HG02852 (cell line): Measurements from ENCODE around the gene OGT.
"Not testable (repeated sequence)": the region's sequence is repeated elsewhere in the genome, so short reads cannot be mapped to it uniquely, and the experiment has no call there.

ENCODE experiments used
- ATAC-seq: cut with Tn5 transposase; IDR thresholded peaks from one replicate; pipeline ENCODE4 v1.9.1; 2021; ENCODE audit warnings: mild to moderate bottlenecking, moderate library complexity; ENCODE audit not compliant: unreplicated experiment

Gene OGT

GRCh38 chrX:71579136-71579989 is 46.5 kb downstream of the OGT start:
- ATAC-seq, result no peak

GRCh38 chrX:71579990-71580380 is 47.1 kb downstream of the OGT start:
- ATAC-seq, result no peak

GRCh38 chrX:71581210-71581609 is 48.3 kb downstream of the OGT start:
- ATAC-seq, result no peak

DNA sequence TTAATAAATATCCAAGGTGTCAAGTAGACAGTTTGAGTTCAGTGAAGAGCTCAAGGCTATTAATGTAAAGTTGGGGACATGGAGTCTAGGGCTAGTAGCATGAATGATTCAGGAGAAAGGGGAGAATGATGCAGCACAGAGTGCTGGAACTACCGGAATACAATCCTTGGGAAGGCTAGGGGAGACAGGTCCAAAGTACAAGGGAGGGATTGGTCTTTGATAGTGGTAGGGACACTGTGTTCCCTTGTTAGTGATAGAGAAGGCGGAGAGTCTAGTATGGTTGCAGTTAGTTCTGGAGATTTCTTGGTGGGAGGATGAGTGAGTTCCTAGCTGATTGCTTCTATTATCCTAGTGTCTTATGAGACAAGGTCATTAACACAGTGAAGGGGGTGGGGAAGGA is 54.0 kb downstream of the OGT start:
- ATAC-seq, result no peak

DNA sequence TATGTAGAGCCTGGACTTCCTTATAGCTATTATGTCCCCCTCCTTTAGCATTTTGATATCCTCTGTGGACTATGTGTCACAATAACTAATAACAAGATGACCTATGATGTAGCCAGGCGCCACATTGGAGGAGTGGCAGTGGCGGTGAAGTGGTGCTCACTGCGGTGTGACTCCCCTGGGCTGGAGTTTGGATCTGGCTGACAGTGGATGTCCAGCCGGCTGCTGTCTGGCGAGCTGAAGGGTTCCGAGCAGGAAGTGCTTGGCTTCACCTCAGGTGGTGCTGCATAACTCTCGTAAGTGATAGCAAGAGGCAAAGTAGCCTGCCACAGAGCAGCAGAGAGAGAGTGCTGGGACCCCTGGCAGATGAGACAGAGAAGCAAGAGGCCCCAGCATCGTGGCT is 60.3 kb downstream of the OGT start:
- ATAC-seq, result not testable (repeated sequence)

GRCh38 chrX:71599965-71600364 is 67.1 kb downstream of the OGT start:
- ATAC-seq, result no peak

DNA sequence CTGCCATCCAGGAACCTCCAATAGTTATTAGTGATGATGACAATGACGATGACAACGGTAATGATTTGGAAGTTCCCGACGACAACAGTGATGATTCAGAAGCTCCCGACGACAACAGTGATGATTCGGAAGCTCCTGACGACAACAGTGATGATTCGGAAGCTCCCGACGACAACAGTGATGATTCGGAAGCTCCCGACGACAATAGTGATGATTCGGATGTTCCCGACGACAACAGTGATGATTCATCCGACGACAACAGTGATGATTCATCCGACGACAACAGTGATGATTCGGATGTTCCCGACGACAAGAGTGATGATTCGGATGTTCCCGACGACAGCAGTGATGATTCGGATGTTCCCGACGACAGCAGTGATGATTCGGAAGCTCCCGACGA is 70.7 kb downstream of the OGT start:
- no peak for ATAC-seq

GRCh38 chrX:71604141-71604540 is 71.2 kb downstream of the OGT start:
- no peak for ATAC-seq

GRCh38 chrX:71604796-71605568 is 72.1 kb downstream of the OGT start:
- ATAC-seq, result no peak

DNA sequence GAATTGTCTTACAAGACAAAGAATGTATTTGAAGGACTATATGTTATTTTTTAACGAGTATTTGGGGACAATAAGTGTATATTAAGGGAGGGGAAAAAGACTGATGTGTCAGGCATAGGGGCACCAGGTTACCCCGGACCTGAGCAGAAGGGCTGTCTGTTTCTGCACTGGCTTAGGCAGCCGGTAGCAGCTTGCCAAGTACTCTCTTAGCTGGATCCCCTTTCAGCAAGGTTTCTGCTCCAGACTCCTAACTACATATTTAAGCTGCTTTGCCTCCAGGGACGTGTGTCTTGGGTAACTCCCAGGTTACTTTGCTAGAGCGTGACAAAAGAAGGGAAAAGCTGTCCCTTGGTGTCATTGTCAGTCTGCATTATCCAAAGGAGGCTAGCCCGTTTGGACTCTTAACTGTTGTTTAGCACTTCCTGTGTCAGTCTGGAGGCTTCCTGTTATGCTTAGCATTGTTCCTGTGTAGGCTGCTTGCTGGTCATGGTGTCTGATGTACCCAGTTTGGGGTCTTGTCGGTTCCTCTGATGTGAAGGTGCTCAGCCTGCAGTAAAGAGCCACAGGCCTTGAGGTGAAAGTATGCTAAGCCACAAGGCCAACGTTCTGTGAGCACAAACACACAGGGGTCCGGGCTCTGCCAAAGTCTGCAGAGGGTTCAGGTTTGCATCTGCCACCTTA is 73.8 kb downstream of the OGT start:
- ATAC-seq, result no peak

- ATAC-seq, result no peak
These were observed 74.6 kb downstream of the OGT start for GRCh38 chrX:71607488-71607887.

- ATAC-seq, result no peak
These were observed 76.3 kb downstream of the OGT start for GRCh38 chrX:71609095-71609750.

GRCh38 chrX:71611736-71612135 is 78.8 kb downstream of the OGT start:
- ATAC-seq, result not testable (repeated sequence)

DNA sequence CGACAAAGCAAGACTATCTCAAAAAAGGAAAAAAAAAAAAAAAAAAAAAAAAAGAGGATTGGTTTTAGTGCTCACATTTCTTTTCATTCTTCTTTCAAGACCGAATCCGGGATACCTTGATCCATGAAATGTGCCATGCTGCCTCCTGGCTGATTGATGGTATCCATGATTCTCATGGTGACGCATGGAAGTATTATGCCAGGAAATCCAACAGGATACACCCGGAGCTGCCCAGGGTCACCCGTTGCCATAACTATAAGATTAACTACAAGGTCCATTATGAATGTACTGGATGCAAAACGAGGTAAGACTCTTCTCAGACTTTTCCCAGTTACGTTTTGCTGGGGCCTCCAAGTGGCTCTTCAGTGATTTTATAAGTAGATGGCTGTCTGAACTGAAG is 79.4 kb downstream of the OGT start:
- no peak for ATAC-seq

GRCh38 chrX:71615056-71615455 is 82.2 kb downstream of the OGT start:
- ATAC-seq, result no peak

- no peak for ATAC-seq
These were observed 83.0 kb downstream of the OGT start for GRCh38 chrX:71615954-71616353.

DNA sequence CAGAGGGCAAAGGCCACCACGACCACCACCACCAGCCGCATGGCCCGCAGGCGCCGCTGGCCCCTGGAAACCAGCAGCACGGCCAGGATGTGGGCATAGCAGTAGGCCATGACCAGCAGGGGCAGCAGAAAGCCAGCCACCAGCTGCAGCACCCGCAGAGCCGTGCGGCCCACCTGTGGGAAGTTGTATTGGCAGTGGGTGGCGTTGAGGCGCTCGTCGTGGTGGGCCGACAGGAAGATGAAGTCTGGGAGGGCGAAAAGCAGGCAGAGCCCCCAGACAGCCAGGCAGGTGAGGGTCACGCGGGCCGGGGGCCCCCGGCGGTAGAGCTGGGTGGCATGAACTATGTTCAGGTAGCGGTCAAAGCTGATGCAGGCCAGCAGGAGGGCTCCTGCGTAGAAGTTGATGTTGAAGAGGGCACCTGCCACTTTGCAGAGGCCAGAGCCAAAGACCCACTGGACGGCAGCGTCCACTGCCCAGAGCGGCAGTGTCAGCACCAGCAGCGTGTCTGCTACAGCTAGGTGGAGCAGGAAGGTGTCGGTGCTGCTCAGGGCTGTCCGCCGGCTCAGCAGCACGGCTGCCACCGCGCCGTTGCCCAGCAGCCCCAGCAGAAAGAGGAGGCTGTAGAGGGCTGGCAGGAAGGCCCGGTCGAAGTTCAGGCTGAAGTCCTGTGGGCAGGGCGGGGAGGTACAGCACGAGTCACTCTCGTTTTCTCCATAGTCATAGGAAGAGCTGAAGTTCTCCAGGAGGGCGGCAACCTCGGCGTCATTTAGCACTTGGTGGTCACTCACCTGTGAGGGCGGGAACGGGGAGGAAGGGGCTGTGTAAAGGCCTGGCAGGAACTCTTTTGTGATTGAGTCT is 84.0 kb downstream of the OGT start:
- no peak for ATAC-seq

DNA sequence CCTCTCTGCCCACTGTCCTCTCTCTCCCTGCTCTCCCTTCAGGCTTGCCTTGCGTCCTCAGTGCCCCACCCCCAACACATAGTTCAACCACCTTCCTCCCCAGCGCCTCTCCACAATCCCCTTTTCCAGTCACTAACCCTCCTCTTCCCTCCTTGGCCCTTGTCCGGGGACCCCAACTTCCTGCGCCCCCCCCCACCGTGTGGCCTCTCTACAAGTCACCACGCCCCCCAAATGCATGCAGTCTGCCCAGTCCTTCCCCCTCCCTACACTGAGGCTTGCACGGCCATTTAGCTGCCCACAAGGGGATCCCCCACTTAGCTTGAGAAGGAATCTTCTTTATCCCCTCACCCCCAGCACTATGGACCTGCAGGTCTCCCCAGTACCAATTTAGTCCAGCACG is 84.8 kb downstream of the OGT start:
- ATAC-seq, result no peak

GRCh38 chrX:71618303-71618721 is 85.4 kb downstream of the OGT start, which contains the start of gene CXCR3:
Gene CXCR3 (minus strand): TSS chrX:71618511. CDS start chrX:71618449, 62 bp downstream.
- peak; percentile 71 for ATAC-seq

DNA sequence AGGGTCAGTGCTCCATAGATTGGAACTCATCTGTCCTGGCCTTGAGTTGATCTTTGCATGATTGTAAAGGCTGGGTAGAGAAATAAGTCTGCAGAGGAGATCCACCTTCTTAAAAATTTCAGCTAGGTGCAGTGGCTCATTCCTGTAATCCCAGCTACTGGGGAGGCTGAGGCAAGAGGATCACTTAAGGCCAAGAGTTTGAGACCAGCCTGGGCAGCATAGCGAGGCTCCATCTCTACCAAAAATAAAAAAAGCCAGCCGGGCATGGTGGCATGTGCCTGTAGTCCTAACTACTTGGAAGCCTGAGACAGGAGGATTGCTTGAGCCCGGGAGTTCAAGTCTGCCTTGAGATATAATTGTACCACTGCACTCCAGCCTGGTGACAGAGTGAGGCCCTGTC is 85.9 kb downstream of the OGT start:
- ATAC-seq, result no peak
